Loucy (cell line): ENCODE measurements around the gene VDAC1.

Experiments
- H2AFZ ChIP-seq: fragments of 200-600 bp; sonication (generic); 2 replicates; pipeline ENCODE4 v1.6.0; 2016; ENCODE audit warnings: antibody characterized with exemption, mild to moderate bottlenecking, low read length, moderate library complexity
- H3F3A ChIP-seq: fragments of 200-600 bp; 2 replicates; pipeline ENCODE4 v1.6.0; 2016; ENCODE audit warnings: antibody characterized with exemption, low read depth, mild to moderate bottlenecking
- H3K27me3 ChIP-seq: fragments of 200-600 bp; sonication (generic); 2 replicates; pipeline ENCODE4 v1.6.1; 2014; ENCODE audit warnings: low read length, mild to moderate bottlenecking; ENCODE audit not compliant: insufficient read depth, poor library complexity, severe bottlenecking
- H3K36me3 ChIP-seq: fragments of 200-600 bp; sonication (generic); 2 replicates; pipeline ENCODE4 v1.6.1; 2016; ENCODE audit warnings: low read length; ENCODE audit not compliant: insufficient read depth
- H3K4me1 ChIP-seq: fragments of 200-600 bp; sonication (generic); 2 replicates; pipeline ENCODE4 v1.5.1; 2014; ENCODE audit warnings: low read length, mild to moderate bottlenecking; ENCODE audit not compliant: insufficient read depth, poor library complexity, severe bottlenecking
- H3K4me2 ChIP-seq: fragments of 200-600 bp; sonication (generic); 2 replicates; pipeline ENCODE4 v1.6.0; 2014; ENCODE audit warnings: antibody characterized with exemption, low read length, low read depth, mild to moderate bottlenecking; ENCODE audit not compliant: poor library complexity, severe bottlenecking
- H3K4me3 ChIP-seq: fragments of 200-600 bp; sonication (generic); 2 replicates; pipeline ENCODE4 v1.5.1; 2014; ENCODE audit warnings: low read length, mild to moderate bottlenecking, mixed read lengths; ENCODE audit not compliant: poor library complexity, severe bottlenecking
- H3K79me2 ChIP-seq: fragments of 200-600 bp; sonication (generic); 2 replicates; pipeline ENCODE4 v1.6.1; 2014; ENCODE audit warnings: low read length; ENCODE audit not compliant: insufficient read depth
- H3K9ac ChIP-seq: fragments of 200-600 bp; sonication (generic); 2 replicates; pipeline ENCODE4 v1.6.0; 2014; ENCODE audit warnings: mild to moderate bottlenecking, low read depth, low read length, moderate library complexity; ENCODE audit not compliant: poor library complexity, severe bottlenecking
- H3K9me2 ChIP-seq: fragments of 200-600 bp; sonication (generic); replicated peaks from 2 replicates; pipeline ENCODE4 v1.6.1; 2016; ENCODE audit warnings: low read depth, low read length, mixed read lengths
- H3K9me3 ChIP-seq: fragments of 200-600 bp; sonication (generic); 2 replicates; pipeline ENCODE4 v1.6.1; 2014; ENCODE audit warnings: mild to moderate bottlenecking, antibody characterized with exemption, low read length, low read depth; ENCODE audit not compliant: insufficient read depth
- H4K20me1 ChIP-seq: fragments of 200-600 bp; sonication (generic); 2 replicates; pipeline ENCODE4 v1.6.0; 2014; ENCODE audit warnings: antibody characterized with exemption, low read length, mild to moderate bottlenecking; ENCODE audit not compliant: insufficient read depth, poor library complexity, severe bottlenecking
- EZH2phosphoT487 ChIP-seq: fragments of 200-600 bp; IDR thresholded peaks from 2 replicates; pipeline ENCODE4 v1.6.1; 2018; ENCODE audit warnings: antibody characterized with exemption, mild to moderate bottlenecking, moderate library complexity, borderline replicate concordance
- TF ChIP-seq, protein P1 (sequence below): fragments of 200-600 bp; sonication (generic); conservative IDR thresholded peaks from 2 replicates; pipeline ENCODE4 v1.5.1; 2014; ENCODE audit warnings: mild to moderate bottlenecking, antibody characterized with exemption, low read length

The VDAC1 gene

DNA sequence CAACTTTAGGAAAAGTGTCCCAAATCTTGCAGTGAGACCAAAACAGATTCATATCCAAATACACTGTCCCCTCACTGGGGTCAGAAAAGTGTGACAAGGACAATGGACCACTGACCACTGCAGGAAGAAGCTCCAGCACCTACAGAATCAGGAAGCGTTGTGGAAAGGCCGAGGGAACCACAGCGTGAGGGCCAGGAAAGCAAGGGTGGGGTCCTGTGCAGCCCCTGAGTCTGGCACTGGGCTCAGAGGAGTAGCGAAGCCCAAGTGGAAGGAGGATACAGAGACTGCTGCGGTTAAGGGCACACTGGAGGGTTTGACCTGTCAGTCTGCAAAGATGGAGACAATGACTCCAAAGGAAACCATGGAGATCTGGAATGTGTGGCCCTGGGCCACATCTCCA is 73.2 kb downstream of the VDAC1 start:
- no peak overlapping the region for H3K9ac ChIP-seq
- H3K27me3 ChIP-seq = no peaks in the 10 kb centered on the region
- no peaks in the 10 kb centered on the region for H3K79me2 ChIP-seq
- H3K4me1 ChIP-seq = no peaks in the 10 kb centered on the region
- H3K36me3 ChIP-seq = no peaks in the 10 kb centered on the region
- no peaks in the 10 kb centered on the region for H4K20me1 ChIP-seq
- no peaks in the 10 kb centered on the region for H3F3A ChIP-seq
- TF ChIP-seq, protein P1, sequence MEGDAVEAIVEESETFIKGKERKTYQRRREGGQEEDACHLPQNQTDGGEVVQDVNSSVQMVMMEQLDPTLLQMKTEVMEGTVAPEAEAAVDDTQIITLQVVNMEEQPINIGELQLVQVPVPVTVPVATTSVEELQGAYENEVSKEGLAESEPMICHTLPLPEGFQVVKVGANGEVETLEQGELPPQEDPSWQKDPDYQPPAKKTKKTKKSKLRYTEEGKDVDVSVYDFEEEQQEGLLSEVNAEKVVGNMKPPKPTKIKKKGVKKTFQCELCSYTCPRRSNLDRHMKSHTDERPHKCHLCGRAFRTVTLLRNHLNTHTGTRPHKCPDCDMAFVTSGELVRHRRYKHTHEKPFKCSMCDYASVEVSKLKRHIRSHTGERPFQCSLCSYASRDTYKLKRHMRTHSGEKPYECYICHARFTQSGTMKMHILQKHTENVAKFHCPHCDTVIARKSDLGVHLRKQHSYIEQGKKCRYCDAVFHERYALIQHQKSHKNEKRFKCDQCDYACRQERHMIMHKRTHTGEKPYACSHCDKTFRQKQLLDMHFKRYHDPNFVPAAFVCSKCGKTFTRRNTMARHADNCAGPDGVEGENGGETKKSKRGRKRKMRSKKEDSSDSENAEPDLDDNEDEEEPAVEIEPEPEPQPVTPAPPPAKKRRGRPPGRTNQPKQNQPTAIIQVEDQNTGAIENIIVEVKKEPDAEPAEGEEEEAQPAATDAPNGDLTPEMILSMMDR = no peak
- no peak for TF ChIP-seq EZH2phosphoT487
- no peak overlapping the region for H2AFZ ChIP-seq
- H3K4me3 ChIP-seq = no peak overlapping the region
- no peaks in the 10 kb centered on the region for H3K9me3 ChIP-seq
- no peak overlapping the region for H3K4me2 ChIP-seq
- H3K9me2 ChIP-seq = no peaks in the 10 kb centered on the region

DNA sequence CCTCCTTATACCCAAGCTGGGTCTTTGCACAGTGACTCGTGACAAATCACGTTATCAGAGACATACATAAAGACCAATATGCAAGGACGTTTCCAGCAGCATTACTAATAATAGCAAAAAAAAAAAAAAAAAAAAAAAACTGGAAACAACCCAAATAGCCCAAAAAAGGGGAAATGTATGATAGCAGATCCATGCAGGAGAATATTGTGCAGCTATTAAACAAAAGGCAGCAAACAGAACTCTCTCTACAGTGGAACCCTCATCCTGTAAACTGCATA is 74.0 kb downstream of the VDAC1 start:
- H3K4me2 ChIP-seq = no peak overlapping the region
- no peak overlapping the region for H3K4me3 ChIP-seq
- no peaks in the 10 kb centered on the region for H3K27me3 ChIP-seq
- no peak overlapping the region for H3K9ac ChIP-seq
- no peaks in the 10 kb centered on the region for H3K9me2 ChIP-seq
- H3K79me2 ChIP-seq = no peaks in the 10 kb centered on the region
- no peaks in the 10 kb centered on the region for H3F3A ChIP-seq
- no peaks in the 10 kb centered on the region for H3K36me3 ChIP-seq
- no peak overlapping the region for H2AFZ ChIP-seq
- no peaks in the 10 kb centered on the region for H3K9me3 ChIP-seq
- no peak for TF ChIP-seq EZH2phosphoT487
- TF ChIP-seq, protein P1 = no peak
- no peaks in the 10 kb centered on the region for H4K20me1 ChIP-seq
- no peaks in the 10 kb centered on the region for H3K4me1 ChIP-seq

DNA sequence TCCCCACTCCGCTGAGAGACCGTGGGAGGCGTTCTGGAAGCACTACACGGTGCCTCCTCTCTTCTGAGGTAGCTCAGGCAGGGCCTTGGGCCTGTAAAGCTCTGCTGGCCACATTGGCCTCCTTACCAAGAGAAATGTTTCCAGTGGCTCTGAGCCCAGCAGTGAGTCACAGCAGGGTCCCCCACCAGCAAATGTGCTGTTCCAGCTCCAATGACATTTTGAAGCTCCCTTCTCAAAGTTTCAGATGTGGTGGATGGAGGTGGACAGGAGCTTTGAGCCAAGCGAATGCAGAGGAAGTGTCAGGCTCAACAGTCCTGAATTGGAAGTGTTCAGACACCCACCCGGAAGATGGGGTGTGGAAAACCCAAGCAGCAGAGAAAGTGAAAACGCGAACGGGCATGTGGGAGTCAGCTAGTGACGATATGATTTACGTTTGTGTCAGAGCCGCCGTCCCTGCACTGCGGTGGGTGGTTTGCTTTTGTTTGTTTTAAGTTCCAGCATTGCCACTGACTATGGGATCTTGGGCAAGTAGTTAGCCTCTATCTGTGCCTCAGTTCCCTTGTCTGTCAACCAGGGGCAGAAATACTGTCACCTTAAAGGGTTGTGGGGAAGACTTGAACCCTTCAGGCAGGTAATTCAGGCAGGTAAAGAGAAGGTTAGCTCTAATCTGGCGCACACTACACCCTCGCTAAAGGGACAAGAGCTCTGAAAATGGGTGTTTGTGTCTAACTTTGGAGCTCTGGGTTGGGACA is 74.5 kb downstream of the VDAC1 start:
- H3K4me2 ChIP-seq = no peak overlapping the region
- H3K27me3 ChIP-seq = no peaks in the 10 kb centered on the region
- H2AFZ ChIP-seq = no peak overlapping the region
- H4K20me1 ChIP-seq = no peaks in the 10 kb centered on the region
- no peaks in the 10 kb centered on the region for H3K9me3 ChIP-seq
- TF ChIP-seq EZH2phosphoT487 = no peak
- no peaks in the 10 kb centered on the region for H3K9me2 ChIP-seq
- no peaks in the 10 kb centered on the region for H3K79me2 ChIP-seq
- no peaks in the 10 kb centered on the region for H3K4me1 ChIP-seq
- H3K4me3 ChIP-seq = no peak overlapping the region
- H3K36me3 ChIP-seq = no peaks in the 10 kb centered on the region
- H3K9ac ChIP-seq = no peak overlapping the region
- no peaks in the 10 kb centered on the region for H3F3A ChIP-seq
